H1 (cell line): ENCODE measurements around the gene TRIM41. TPM values are rescaled to one million over a fixed set of nuclear protein-coding genes. Genes with fewer than 3 reads are reported as not detected.

ENCODE experiments used
- CTCF ChIA-PET: fragments of 300-600 bp; sonication (Branson Sonifier 250); formaldehyde crosslinking; loops from one replicate; lab custom pipeline; 2021; ENCODE audit not compliant: partially characterized antibody; lab: Charles Lee
- POLR2A ChIA-PET: fragments of 300-600 bp; sonication (Branson Sonifier 250); formaldehyde crosslinking; loops from one replicate; lab custom pipeline; 2021; ENCODE audit warnings: inconsistent platforms; ENCODE audit not compliant: partially characterized antibody; lab: Charles Lee
- DNase-seq, 2 experiments: peaks; one replicate each; pipeline versions ENCODE4 v3.0.0 to v3.0.0-alpha.2; 2010 to 2022; ENCODE audit warnings: low spot score in 2 of 2, low read depth in 1 of 2, mixed read lengths in 1 of 2
- FAIRE-seq: peaks from 2 replicates; lab custom pipeline; 2011; peaks lifted over from hg19 to GRCh38; lab: Jason Lieb, UNC
- H2AFZ ChIP-seq: 2 replicates; pipeline ENCODE4 v1.8.1; 2012; ENCODE audit warnings: low read length, inconsistent platforms
- H2AK5ac ChIP-seq: 2 replicates; pipeline ENCODE4 v1.6.1; 2013; ENCODE audit warnings: low read depth, low read length
- H2BK120ac ChIP-seq: replicated peaks from 2 replicates; pipeline ENCODE3; 2013; ENCODE audit warnings: low read depth, low read length, inconsistent platforms
- H2BK12ac ChIP-seq: 2 replicates; pipeline ENCODE4 v1.6.1; 2013; ENCODE audit warnings: low read depth, low read length
- H2BK15ac ChIP-seq: 2 replicates; pipeline ENCODE4 v1.6.1; 2013; ENCODE audit warnings: low read length
- H2BK20ac ChIP-seq: 2 replicates; pipeline ENCODE4 v1.6.1; 2013; ENCODE audit warnings: low read length
- H2BK5ac ChIP-seq: 2 replicates; pipeline ENCODE4 v1.6.1; 2013; ENCODE audit warnings: low read depth, low read length
- H3K14ac ChIP-seq: 2 replicates; pipeline ENCODE4 v1.6.1; 2013; ENCODE audit warnings: inconsistent platforms; ENCODE audit not compliant: insufficient read length
- H3K18ac ChIP-seq: 2 replicates; pipeline ENCODE4 v1.6.1; 2013; ENCODE audit warnings: low read length; ENCODE audit errors: extremely low read depth
- H3K23ac ChIP-seq: 2 replicates; pipeline ENCODE4 v1.6.1; 2013; ENCODE audit warnings: inconsistent platforms; ENCODE audit not compliant: insufficient read length
- H3K23me2 ChIP-seq: 2 replicates; pipeline ENCODE4 v1.6.1; 2013; ENCODE audit warnings: low read depth, low read length
- H3K27ac ChIP-seq: 2 replicates; pipeline ENCODE4 v1.6.1; 2011; ENCODE audit warnings: low read depth, low read length, inconsistent platforms
- H3K27me3 ChIP-seq, 4 experiments: replicated peaks in 1 of 4; 1 replicate in 1 of 4; 2 replicates in 3 of 4; pipeline versions ENCODE4 v1.6.1 to v1.8.1; 2011 to 2013; ENCODE audit warnings: low read length in 3 of 4, mild to moderate bottlenecking in 3 of 4, inconsistent platforms in 2 of 4, mixed read lengths in 2 of 4, moderate library complexity in 1 of 4; ENCODE audit not compliant: control insufficient read depth in 3 of 4, insufficient read depth in 3 of 4; ENCODE audit errors: extremely low read depth in 1 of 4
- H3K36me3 ChIP-seq, 4 experiments: 2 replicates each; pipeline versions ENCODE4 v1.6.1 to v1.8.1; 2011 to 2013; ENCODE audit warnings: mild to moderate bottlenecking in 4 of 4, low read length in 3 of 4, moderate library complexity in 2 of 4, control low read depth in 1 of 4, inconsistent platforms in 1 of 4; ENCODE audit not compliant: insufficient read depth in 4 of 4, control insufficient read depth in 2 of 4
- H3K4ac ChIP-seq: replicated peaks from 2 replicates; pipeline ENCODE3; 2013; ENCODE audit warnings: low read length, low read depth, mixed read lengths, inconsistent platforms; ENCODE audit not compliant: insufficient read length
- H3K4me1 ChIP-seq, 4 experiments: replicated peaks in 1 of 4; 1 replicate in 1 of 4; 2 replicates in 3 of 4; pipeline versions ENCODE4 v1.6.1 to v1.8.1; 2011 to 2013; ENCODE audit warnings: low read length in 3 of 4, inconsistent platforms in 2 of 4, mixed read lengths in 1 of 4; ENCODE audit not compliant: insufficient read depth in 4 of 4, control insufficient read depth in 3 of 4
- H3K4me2 ChIP-seq, 2 experiments: 2 replicates each; pipeline versions ENCODE4 v1.6.1 to v1.8.1; 2011 to 2013; ENCODE audit warnings: low read depth in 2 of 2, low read length in 2 of 2, control low read depth in 1 of 2, inconsistent platforms in 1 of 2, mild to moderate bottlenecking in 1 of 2; ENCODE audit not compliant: insufficient read depth in 1 of 2
- H3K4me3 ChIP-seq, 4 experiments: fragments of 200-600, 300-600 bp in 1 of 4; sonication (generic), shearing (Covaris generic), sonication (Bioruptor Twin) in 1 of 4; 2 replicates each; pipeline versions ENCODE4 v1.5.1 to v1.8.1; 2011 to 2016; ENCODE audit warnings: low read length in 4 of 4, low read depth in 3 of 4, control low read depth in 2 of 4, inconsistent platforms in 2 of 4, mild to moderate bottlenecking in 2 of 4, mixed read lengths in 1 of 4, moderate library complexity in 1 of 4; ENCODE audit not compliant: insufficient read depth in 2 of 4; ENCODE audit errors: extremely low read depth in 1 of 4
- H3K56ac ChIP-seq: replicated peaks from 2 replicates; pipeline ENCODE3; 2013; ENCODE audit warnings: low read depth, mild to moderate bottlenecking, mixed read lengths, low read length, inconsistent platforms; ENCODE audit not compliant: insufficient read length
- H3K79me1 ChIP-seq: 2 replicates; pipeline ENCODE4 v1.6.1; 2013; ENCODE audit warnings: low read depth, low read length, control low read depth
- H3K79me2 ChIP-seq, 2 experiments: 2 replicates each; pipeline versions ENCODE4 v1.6.1 to v1.8.1; 2012 to 2013; ENCODE audit warnings: low read length in 2 of 2, mild to moderate bottlenecking in 2 of 2, inconsistent platforms in 1 of 2; ENCODE audit not compliant: insufficient read depth in 2 of 2, control insufficient read depth in 1 of 2
- H3K9ac ChIP-seq, 4 experiments: replicated peaks in 1 of 4; 1 replicate in 1 of 4; 2 replicates in 3 of 4; pipeline versions ENCODE4 v1.6.1 to v1.8.1; 2011 to 2013; ENCODE audit warnings: low read depth in 3 of 4, low read length in 3 of 4, control low read depth in 2 of 4, mild to moderate bottlenecking in 2 of 4, moderate library complexity in 2 of 4, inconsistent platforms in 1 of 4; ENCODE audit errors: extremely low read depth in 1 of 4
- H3K9me3 ChIP-seq, 2 experiments: 2 replicates each; pipeline versions ENCODE4 v1.6.1 to v1.8.1; 2012 to 2013; ENCODE audit warnings: mild to moderate bottlenecking in 2 of 2, moderate library complexity in 2 of 2, control low read depth in 1 of 2, inconsistent platforms in 1 of 2, low read depth in 1 of 2, low read length in 1 of 2, mixed read lengths in 1 of 2; ENCODE audit not compliant: insufficient read depth in 2 of 2
- H4K20me1 ChIP-seq, 2 experiments: replicated peaks in 1 of 2; 2 replicates each; pipeline versions ENCODE3 to v1.8.1; 2011 to 2013; ENCODE audit warnings: inconsistent platforms in 2 of 2, low read length in 2 of 2, mild to moderate bottlenecking in 1 of 2; ENCODE audit not compliant: insufficient read depth in 2 of 2, control insufficient read depth in 1 of 2
- H4K5ac ChIP-seq: 2 replicates; pipeline ENCODE4 v1.6.1; 2013; ENCODE audit warnings: low read length, low read depth, mixed read lengths, inconsistent platforms; ENCODE audit not compliant: insufficient read length
- H4K8ac ChIP-seq: 2 replicates; pipeline ENCODE4 v1.8.0; 2013; ENCODE audit warnings: mild to moderate bottlenecking, moderate library complexity, low read length, inconsistent platforms; ENCODE audit not compliant: insufficient read depth; ENCODE audit errors: extremely low read depth
- H4K91ac ChIP-seq: replicated peaks from 2 replicates; pipeline ENCODE3; 2013; ENCODE audit warnings: low read length, mixed read lengths, inconsistent platforms; ENCODE audit not compliant: insufficient read length
- POLR2AphosphoS5 ChIP-seq: IDR thresholded peaks from 2 replicates; pipeline ENCODE4 v1.6.1; 2011; ENCODE audit warnings: low read depth, low read length
- TBP ChIP-seq: IDR thresholded peaks from 2 replicates; pipeline ENCODE4 v1.6.1; 2011; ENCODE audit warnings: low read depth, low read length, improper control_type of control experiment
- WGBS, 2 experiments: shearing (Covaris generic) in 1 of 2; methylation state at CpG; one replicate each; pipeline versions ENCODE4 v1.1.6 to v1.1.7; 2013 to 2015; ENCODE audit warnings: low lambda C conversion rate in 2 of 2, mixed read lengths in 2 of 2, inconsistent platforms in 1 of 2, low coverage in 1 of 2, missing lambda C conversion rate in 1 of 2; ENCODE audit not compliant: insufficient replicate concordance in 2 of 2, insufficient coverage in 1 of 2, insufficient read length in 1 of 2; ENCODE audit errors: extremely low coverage in 1 of 2, missing lambda C conversion rate in 1 of 2; 5-methylcytosine and 5-hydroxymethylcytosine counted together
- polyA plus RNA-seq, 7 experiments: library from polyadenylated mRNA; depleted of rRNA in 3 of 7; stranded (reverse) in 5 of 7; unstranded in 2 of 7; fragments of >200 nt in 5 of 7; fragments of 200-250 nt in 2 of 7; gene quantifications; 1 replicate in 5 of 7; 2 replicates in 1 of 7; 4 replicates in 1 of 7; pipeline versions ENCODE4 v1.2.1 to v1.2.3, GENCODE V29; 2011 to 2013; ENCODE audit warnings: missing spikeins in 2 of 7, mixed read lengths in 2 of 7
- total RNA-seq: library from RNA; stranded (reverse); fragmentation: NEBNext Ultra II Directional; extraction: Animal tissue kit (Norgen Biotek cat#: 25700); gene quantifications from 2 replicates; pipeline ENCODE4 v1.2.1, GENCODE V29; 2021

Gene TRIM41
- total and polyA plus RNA-seq, 2 of the 8 experiments (the other 6 are each of a cell fraction or from before 2014, with no cell fraction given) = 12.9 to 21.6 TPM

DNA sequence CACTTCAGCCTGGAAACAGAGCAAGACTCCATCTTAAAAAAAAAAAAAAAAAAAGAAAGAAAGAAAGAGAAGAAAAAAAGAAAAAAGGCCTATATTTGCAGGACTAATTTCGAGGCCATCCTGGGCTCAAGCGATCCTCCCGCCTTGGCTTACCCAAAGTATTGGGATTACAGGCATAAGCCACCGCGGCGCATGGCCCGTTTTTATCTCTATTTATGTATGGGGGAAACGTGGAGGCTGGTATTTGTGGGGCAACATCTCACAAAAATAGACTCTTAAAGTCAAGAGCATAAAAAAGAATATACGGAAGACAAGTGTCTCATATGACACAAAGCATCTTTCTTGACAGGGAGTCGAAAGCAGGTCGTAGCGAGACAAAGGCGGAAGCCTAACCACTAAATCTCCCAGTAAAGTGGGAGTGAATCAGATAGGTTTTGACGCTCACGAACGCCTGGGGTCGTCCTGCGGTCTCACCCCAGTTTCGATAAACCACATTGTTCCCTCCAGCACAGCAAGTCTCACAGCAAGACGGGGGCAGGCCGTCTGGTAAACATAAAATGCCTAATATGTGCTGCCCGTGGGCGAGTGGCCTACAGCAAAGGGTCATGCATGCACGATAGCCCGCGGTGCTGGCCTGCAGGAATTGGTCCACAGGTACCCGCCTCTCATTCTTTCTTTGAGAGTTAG, 1.8 kb upstream of the TRIM41 start:
- no peak overlapping the region for H3K14ac ChIP-seq
- H2BK5ac ChIP-seq = no peak overlapping the region
- peaks cover 26% of the 10 kb centered on the region for H3K23me2 ChIP-seq
- WGBS, 2 experiments = 63% methylated on average over 25 of the region's 27 CpGs; no CpG with 5 or more reads in 1 of the 2 experiments
- peaks cover 0 to 10% (median 4%) of the 10 kb centered on the region in 4 experiments; a peak in 4 of 7 replicates for H3K4me1 ChIP-seq
- H2BK12ac ChIP-seq = no peak overlapping the region; the same call in 1 of the 2 replicates
- H3K27me3 ChIP-seq = peaks cover 0 to 3% (median 1%) of the 10 kb centered on the region in 4 experiments; a peak in 2 of 7 replicates
- peaks cover 0 to 18% of the 10 kb centered on the region in 2 experiments; a peak in 2 of 4 replicates for H3K79me2 ChIP-seq
- H3K56ac ChIP-seq = no peak overlapping the region
- no peak overlapping the region for H3K18ac ChIP-seq
- no peak for FAIRE-seq
- no peak for TF ChIP-seq POLR2AphosphoS5
- TF ChIP-seq TBP = no peak
- H4K20me1 ChIP-seq = peaks cover 0 to 4% of the 10 kb centered on the region in 2 experiments
- no peak overlapping the region; a peak in 2 of 7 replicates for H3K9ac ChIP-seq
- peak overlapping the region; percentile 29; the same call in 1 of the 2 replicates for H2AFZ ChIP-seq
- H4K91ac ChIP-seq = no peak overlapping the region
- H3K4ac ChIP-seq = no peak overlapping the region
- H3K23ac ChIP-seq = no peak overlapping the region
- no peak overlapping the region for H2BK120ac ChIP-seq
- no peaks in the 10 kb centered on the region for H3K9me3 ChIP-seq
- H3K36me3 ChIP-seq = peaks cover 0 to 3% (median 0%) of the 10 kb centered on the region in 4 experiments; a peak in 1 of 8 replicates
- H4K5ac ChIP-seq = no peak overlapping the region
- no peak overlapping the region for H2BK20ac ChIP-seq
- no peak overlapping the region for H3K27ac ChIP-seq
- no peak overlapping the region for H4K8ac ChIP-seq
- H3K4me3 ChIP-seq = peak overlapping the region; percentile 83 to 98 (median 95); a peak in 7 of 8 replicates
- no peak for DNase-seq
- peak overlapping the region; percentile 86 to 96 for H3K4me2 ChIP-seq
- 0 out of 2 replicates have a peak, but pooled peaks cover 7% of the 10 kb centered on the region for H3K79me1 ChIP-seq
- ChIA-PET CTCF (interaction anchor here (1.4 to 1.7 kb wide), 4 partner anchors 14 to 51 kb away, joined by 3 to 7 read pairs (median 3); no protein-coding TSS in a partner anchor), POLR2A (interaction anchor here (1.1 to 32.8 kb wide), 7 partner anchors 14 to 60 kb away, joined by 4 to 1334 read pairs (median 7); partner anchors contain the start of genes RACK1 and TRIM52)
- no peak overlapping the region for H2AK5ac ChIP-seq
- H2BK15ac ChIP-seq = no peak overlapping the region
